CD4-positive, alpha-beta T cell treated with Interleukin-21 for 1 hour (primary cell): ENCODE data around the gene TFE3.

Experiments used
- DNase-seq: peaks from one replicate; pipeline ENCODE4 v3.0.0-alpha.2; 2020

The TFE3 gene, protein sequence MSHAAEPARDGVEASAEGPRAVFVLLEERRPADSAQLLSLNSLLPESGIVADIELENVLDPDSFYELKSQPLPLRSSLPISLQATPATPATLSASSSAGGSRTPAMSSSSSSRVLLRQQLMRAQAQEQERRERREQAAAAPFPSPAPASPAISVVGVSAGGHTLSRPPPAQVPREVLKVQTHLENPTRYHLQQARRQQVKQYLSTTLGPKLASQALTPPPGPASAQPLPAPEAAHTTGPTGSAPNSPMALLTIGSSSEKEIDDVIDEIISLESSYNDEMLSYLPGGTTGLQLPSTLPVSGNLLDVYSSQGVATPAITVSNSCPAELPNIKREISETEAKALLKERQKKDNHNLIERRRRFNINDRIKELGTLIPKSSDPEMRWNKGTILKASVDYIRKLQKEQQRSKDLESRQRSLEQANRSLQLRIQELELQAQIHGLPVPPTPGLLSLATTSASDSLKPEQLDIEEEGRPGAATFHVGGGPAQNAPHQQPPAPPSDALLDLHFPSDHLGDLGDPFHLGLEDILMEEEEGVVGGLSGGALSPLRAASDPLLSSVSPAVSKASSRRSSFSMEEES

DNA sequence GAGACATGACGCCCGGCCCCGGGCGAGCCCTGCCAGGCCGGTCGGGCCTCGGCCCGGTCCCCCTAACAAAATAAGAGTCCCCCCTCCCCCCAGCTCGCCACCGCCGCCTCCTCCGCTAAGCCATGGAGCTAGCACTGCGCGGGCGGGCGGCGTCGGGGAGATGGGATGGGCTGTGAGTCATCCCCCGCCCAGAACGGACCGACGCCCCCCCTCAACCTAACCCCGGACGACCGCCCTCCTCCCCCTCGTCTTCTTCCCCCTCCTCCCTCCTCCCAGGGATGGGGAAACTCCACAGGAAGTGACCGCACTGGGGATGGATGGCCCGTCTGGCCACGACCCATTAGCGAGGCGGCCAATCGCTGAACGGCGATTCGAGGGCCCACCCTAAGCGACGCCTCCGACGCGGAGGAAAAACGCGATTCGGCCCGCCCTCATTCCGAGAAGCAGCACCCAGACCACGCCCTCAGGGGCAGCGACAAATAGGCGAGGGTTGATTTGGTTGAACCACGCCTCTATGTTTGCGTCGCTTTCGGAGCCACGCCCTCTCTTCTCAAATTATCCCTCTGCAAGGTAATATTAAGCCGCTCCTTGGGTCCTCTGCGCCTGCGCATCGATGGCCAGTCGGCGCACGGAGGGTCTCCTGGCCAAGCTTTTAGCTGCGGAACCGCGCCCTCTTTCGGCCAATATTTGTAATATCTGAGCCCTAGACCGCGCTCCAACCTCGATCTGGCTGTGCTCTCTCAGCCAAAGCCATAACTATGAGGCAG is at the start of gene TFE3:
TSS of gene TFE3 (minus strand) at position 138 of the 767 bp plus-strand sequence. CDS start at position 7, 131 bp downstream.
- peak; percentile 98 for DNase-seq

GRCh38 chrX:49089553-49089952 is 46.4 kb upstream of the TFE3 start:
- no peak for DNase-seq

GRCh38 chrX:49082271-49082871 is 39.2 kb upstream of the TFE3 start:
- no peak for DNase-seq

DNA sequence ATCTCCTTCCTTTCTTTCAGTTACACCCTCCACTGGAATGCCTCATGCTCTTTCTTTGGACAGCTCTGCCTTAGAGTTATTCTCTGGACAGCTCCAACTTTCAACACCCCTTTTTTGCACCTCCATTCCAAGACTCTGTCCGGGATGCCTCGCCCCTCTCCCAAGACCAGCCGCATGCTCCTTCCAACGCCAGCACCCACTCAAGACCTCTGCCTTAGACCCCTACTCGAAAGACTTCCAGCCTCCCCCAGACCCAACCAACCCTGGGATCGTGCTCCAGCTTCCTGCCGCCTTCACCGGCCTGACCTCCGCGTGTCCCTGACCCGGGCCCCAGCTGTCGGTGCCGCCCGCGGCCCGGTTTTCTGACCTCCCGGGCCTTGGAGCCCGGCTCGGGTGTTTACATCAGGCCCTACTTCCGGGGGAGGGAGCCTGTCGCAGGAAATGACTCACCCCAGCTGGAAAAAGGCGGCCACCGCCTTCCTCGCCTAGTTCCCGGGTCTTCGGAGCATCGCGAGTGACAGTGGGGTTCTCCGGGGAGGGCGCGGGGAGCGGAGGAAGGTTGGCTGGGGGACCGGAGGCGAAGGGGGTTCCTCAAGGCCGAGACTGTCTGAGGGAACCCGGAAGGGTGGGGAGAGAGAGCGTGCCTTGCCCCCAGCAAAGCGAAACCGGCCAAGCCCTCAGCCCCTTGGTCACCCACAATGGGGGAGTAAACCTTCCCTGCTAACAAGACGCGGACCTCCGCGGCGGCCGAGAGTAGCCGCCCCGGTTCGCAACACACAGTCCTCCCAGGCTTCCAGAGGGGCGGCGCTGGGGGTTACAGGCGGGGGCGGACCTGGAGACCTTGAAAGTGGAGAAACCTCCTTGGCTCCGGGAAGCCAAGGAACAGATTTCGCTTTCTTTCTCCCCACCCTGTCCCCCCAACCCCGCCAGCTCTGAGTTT is 36.6 kb upstream of the TFE3 start, which contains the start of gene WDR45:
TSS of gene WDR45 (minus strand) at position 399 of the 940 bp plus-strand sequence. CDS start 1,792 bp downstream, outside the sequence.
- DNase-seq = peak; percentile 80

DNA sequence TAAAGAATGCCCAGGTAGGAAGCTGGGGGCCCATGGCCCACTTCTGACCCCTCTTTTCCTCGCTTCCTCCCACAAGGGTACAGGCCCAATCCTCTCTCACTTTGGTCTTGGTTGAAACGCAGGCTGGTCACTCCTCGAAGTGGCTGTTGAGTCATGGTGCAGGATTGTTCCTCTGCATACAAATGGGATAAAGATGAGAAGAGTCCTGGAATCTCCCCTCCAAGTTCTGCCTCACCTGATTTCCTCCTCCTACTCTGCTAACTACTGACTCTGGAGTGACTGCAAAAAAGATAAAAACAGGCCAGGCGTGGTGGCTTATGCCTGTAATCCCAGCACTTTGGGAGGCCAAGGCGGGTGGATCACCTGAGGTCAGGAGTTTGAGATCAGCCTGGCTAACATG is 34.8 kb upstream of the TFE3 start:
- no peak for DNase-seq

GRCh38 chrX:49075347-49075746 is 32.2 kb upstream of the TFE3 start:
- no peak for DNase-seq

DNA sequence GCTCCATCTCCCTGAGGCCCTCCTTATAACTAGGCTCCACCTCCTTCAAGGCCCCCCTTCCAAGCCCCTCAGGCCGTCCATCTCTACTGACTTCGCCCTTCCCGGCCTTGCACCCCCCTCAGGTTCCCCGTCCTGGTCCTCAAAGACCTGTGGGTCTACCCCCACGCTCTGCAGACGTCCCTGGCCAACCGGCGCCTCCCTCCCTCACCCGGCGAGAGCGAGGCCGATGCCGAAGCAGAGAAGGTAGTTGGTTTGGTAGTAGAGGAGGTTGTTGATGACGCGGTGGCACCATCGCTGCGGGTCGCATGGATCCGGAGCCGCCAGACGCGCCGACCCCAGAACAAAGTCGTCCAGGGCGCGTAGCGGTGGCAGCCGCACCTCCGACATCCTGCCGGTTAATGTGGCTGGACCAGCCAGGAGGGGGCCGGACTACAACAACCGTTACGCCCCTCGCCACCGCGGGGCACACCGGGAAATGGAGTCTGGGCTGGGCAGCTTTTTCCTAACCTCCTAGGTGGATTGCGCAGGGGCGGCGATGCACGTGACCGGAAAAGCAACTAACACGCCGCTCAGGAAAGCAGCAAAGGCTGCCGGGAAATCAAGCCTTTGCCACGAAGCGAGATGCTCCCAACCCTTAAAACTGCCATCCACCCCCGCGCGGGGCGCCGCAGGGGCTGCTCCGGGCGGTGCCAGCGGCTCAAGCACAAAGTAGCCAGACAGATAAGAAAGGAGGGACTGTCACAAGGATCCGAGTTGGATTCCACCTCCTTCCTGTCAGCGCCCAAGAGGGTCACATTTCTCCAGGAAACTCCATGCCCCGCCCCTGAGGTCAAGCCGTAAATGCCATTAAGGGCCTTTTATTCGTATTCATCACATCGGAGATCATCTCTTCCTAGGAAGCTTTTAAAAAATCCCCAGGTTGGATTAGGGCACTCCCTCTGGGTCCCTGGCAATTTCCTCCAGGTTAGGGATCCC is 30.7 kb upstream of the TFE3 start, which contains the start of gene PRAF2:
TSS of gene PRAF2 (minus strand) at position 402 of the 975 bp plus-strand sequence. CDS start at position 387, 15 bp downstream.
- peak; percentile 93 for DNase-seq

DNA sequence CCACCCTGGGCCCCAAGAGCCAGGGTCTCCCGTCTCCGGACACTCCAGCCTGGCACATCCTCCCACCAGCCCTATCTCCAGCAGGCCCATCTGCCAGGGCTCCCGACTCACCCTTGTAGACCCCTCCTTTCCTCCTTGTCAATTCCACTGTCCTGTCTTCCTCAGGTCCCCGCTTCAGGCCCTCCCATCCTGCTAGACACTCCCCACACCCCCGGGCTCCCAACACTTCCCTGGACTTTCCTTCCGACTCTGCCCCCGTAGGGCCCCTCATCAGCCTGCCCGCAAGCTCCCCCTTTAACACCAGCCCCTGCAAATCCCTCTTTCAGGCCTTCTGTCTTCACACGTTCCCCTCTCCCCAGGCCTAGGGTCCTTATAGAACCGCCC is 29.5 kb upstream of the TFE3 start:
- DNase-seq = no peak

DNA sequence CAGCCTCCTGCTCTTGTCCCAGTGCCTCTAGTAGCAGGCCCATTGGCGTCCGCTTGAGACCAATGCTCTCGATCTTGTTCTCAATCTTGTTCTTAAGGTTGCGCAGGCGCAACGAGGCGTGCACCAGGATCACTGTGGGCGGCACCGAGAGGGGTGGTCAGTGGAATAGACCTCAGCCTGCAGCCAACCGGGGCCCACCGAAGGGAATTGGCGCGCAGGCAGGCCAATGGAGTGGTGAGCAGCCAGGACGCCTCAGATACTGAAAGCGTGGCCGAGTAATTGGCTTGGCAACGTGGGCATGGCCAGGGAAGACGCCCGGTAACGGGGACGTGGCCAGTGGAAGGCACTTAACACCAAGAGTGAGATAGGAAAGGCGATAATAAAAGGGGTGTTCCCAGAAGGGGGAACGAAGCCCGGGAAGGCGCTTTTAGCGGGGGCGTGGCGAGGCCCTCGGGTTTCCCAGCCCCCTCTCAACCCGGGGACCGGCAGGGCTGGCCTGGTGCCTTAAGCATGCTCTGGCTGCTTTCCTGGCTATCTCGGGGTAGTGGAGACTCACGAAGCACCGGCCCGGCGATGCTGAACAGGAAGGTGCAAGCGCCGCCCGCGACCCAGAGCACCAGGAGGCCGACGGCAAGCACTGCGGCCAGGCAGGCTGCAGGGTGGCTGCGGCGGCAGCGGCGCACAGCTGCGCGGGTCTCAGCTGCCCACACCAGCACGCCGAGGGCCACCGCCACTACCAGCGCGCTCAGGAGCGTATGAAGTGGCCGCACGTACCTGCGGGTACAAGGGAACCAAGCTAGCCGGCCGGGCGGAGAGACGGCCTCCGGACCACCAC is 28.9 kb upstream of the TFE3 start:
- DNase-seq = no peak

DNA sequence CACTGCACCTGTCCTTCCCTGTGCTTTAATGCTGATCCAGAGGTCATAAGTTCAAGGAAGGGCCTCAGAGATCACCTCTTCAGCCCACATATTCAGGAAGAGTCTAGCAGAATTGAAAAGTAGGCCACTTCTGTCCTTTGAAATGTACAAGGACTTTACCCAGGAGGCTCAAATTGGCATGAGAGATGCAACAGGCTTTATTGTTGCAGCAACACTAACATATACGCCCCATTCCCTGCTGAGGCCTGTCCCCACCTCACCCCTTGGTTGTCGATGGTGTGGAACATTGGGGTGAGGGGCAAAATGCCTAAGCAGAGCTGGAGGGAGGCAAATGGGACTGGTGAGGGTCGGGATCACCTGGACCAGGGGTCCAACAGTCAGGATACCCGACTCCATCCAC is 27.8 kb upstream of the TFE3 start:
- DNase-seq = no peak

- DNase-seq = no peak
Measured at GRCh38 chrX:49069038-49069437, 25.9 kb upstream of the TFE3 start.

GRCh38 chrX:49067285-49068120 is 24.3 kb upstream of the TFE3 start:
- DNase-seq = no peak

DNA sequence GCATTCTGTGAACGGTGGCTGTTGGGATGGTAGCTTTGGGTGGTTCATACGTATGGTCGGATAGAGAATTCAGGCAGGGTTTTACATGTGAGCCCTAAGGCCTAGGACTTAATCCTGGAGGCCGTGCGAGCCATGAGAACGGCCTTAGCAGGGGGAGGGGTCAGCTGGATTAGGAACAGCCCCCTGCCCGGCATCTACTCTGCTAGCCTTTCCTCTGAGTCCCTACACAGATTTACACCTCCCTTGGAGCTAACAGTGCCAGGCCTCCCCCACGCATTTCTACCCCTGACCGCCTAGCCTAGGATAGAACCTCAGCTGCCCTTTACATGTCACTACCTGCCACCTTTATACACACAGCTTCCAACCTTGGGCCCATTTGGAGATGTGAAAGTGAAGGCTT is 23.5 kb upstream of the TFE3 start:
- no peak for DNase-seq

- no peak for DNase-seq
Measured at GRCh38 chrX:49066278-49066677, 23.1 kb upstream of the TFE3 start.

GRCh38 chrX:49064735-49065134 is 21.6 kb upstream of the TFE3 start:
- no peak for DNase-seq

- DNase-seq = no peak
Measured at GRCh38 chrX:49064303-49064702, 21.1 kb upstream of the TFE3 start.

- no peak for DNase-seq
Measured at GRCh38 chrX:49063715-49064114, 20.6 kb upstream of the TFE3 start.

DNA sequence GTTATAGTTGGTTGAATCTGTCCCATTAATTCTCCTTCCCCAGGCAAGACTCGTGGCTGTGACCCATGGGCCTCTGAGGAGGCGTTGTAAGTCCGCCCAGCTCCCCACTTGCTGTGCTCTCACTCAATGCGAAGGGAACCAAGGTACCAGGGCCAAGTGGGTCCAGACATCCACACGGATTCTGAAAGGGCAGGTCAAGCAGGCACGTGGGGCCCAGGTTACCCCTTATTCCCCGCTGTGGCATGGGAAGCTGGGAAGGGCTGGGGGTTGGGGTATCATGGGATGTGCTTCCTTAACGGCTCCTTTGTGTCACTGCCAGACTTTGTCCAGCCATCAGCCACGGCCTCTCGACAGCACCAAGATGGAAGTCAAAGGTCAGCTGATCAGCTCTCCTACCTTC is 18.8 kb upstream of the TFE3 start:
- no peak for DNase-seq

DNA sequence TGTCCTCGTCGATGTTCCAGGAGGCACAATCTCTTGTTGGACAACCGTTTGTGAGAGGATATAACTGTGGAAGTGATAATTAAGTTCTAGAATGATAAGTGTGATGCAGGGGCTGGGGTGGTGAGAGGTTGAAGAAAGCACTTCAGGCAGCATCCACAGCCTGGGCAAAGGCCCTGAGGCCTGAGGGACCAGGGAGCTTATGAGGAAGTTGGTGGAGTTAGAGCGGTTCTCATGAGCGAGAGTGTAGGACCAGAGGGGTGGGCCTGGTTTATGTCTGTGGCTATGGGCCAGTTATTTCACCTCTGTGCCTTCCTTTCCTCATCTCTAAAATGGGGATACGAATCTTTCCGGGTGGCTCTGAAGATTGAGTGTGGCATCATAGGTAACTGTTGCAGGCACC is 18.3 kb upstream of the TFE3 start:
- DNase-seq = no peak
